Nephron progenitor cell (in vitro differentiated cells): ENCODE data around the gene ZFP92.

ENCODE experiments used
- DNase-seq: peaks from one replicate; pipeline ENCODE4 v3.0.0; 2021
- H3K27ac Mint-ChIP-seq: 2 replicates; pipeline ENCODE4 v1.8.0; 2021; ENCODE audit warnings: mild to moderate bottlenecking, moderate library complexity, mixed read lengths
- H3K27me3 Mint-ChIP-seq: 2 replicates; pipeline ENCODE4 v1.8.0; 2021; ENCODE audit warnings: mild to moderate bottlenecking, low read depth, mixed read lengths; ENCODE audit not compliant: poor library complexity
- H3K36me3 Mint-ChIP-seq: 2 replicates; pipeline ENCODE4 v1.8.0; 2021; ENCODE audit warnings: low read depth, mixed read lengths
- H3K4me1 Mint-ChIP-seq: 2 replicates; pipeline ENCODE4 v1.8.0; 2021; ENCODE audit warnings: mixed read lengths
- H3K4me3 Mint-ChIP-seq: 2 replicates; pipeline ENCODE4 v1.8.0; 2021; ENCODE audit warnings: mild to moderate bottlenecking, moderate library complexity, mixed read lengths
- H3K9me3 Mint-ChIP-seq: 2 replicates; pipeline ENCODE4 v1.8.0; 2021; ENCODE audit warnings: mild to moderate bottlenecking, moderate library complexity, mixed read lengths
- CTCF ChIP-seq: fragments of 200-600 bp; sonication (generic); IDR thresholded peaks from 2 replicates; pipeline ENCODE4 v1.5.0; 2021; ENCODE audit warnings: antibody characterized with exemption

ZFP92 gene

GRCh38 chrX:153405426-153405825, 5.8 kb upstream of the ZFP92 start:
- no peak for TF ChIP-seq CTCF
- Mint-ChIP-seq H3K27ac (no peak overlapping the region), H3K9me3 (peaks cover 59% of the 10 kb centered on the region), H3K27me3 (peaks cover 51% of the 10 kb centered on the region), H3K36me3 (peaks cover 4% of the 10 kb centered on the region), H3K4me3 (no peak overlapping the region), H3K4me1 (peaks cover 4% of the 10 kb centered on the region)
- no peak for DNase-seq

GRCh38 chrX:153406011-153406410, 5.3 kb upstream of the ZFP92 start:
- peaks cover 8% of the 10 kb centered on the region for H3K4me1 Mint-ChIP-seq
- no peak overlapping the region for H3K4me3 Mint-ChIP-seq
- H3K27me3 Mint-ChIP-seq: peaks cover 56% of the 10 kb centered on the region
- H3K27ac Mint-ChIP-seq: no peak overlapping the region
- peaks cover 64% of the 10 kb centered on the region for H3K9me3 Mint-ChIP-seq
- H3K36me3 Mint-ChIP-seq: peaks cover 4% of the 10 kb centered on the region
- DNase-seq: no peak
- TF ChIP-seq CTCF: no peak

GRCh38 chrX:153406903-153407302, 4.4 kb upstream of the ZFP92 start:
- no peak overlapping the region for H3K4me3 Mint-ChIP-seq
- H3K27me3 Mint-ChIP-seq: peaks cover 59% of the 10 kb centered on the region
- peaks cover 11% of the 10 kb centered on the region for H3K4me1 Mint-ChIP-seq
- no peak for DNase-seq
- H3K9me3 Mint-ChIP-seq: peaks cover 58% of the 10 kb centered on the region
- H3K27ac Mint-ChIP-seq: no peak overlapping the region
- H3K36me3 Mint-ChIP-seq: peaks cover 4% of the 10 kb centered on the region
- no peak for TF ChIP-seq CTCF

- no peaks in the 10 kb centered on the region for H3K36me3 Mint-ChIP-seq
- TF ChIP-seq CTCF: no peak
- peaks cover 56% of the 10 kb centered on the region for H3K9me3 Mint-ChIP-seq
- peaks cover 17% of the 10 kb centered on the region for H3K4me1 Mint-ChIP-seq
- no peak overlapping the region for H3K4me3 Mint-ChIP-seq
- peaks cover 65% of the 10 kb centered on the region for H3K27me3 Mint-ChIP-seq
- no peak overlapping the region for H3K27ac Mint-ChIP-seq
- DNase-seq: no peak
Measured at GRCh38 chrX:153407736-153408135, 3.5 kb upstream of the ZFP92 start.

GRCh38 chrX:153408221-153408721, 3.0 kb upstream of the ZFP92 start:
- Mint-ChIP-seq H3K36me3 (no peaks in the 10 kb centered on the region), H3K27ac (no peak overlapping the region), H3K4me1 (peaks cover 17% of the 10 kb centered on the region), H3K27me3 (peaks cover 65% of the 10 kb centered on the region), H3K4me3 (no peak overlapping the region), H3K9me3 (peaks cover 51% of the 10 kb centered on the region)
- TF ChIP-seq CTCF: no peak
- DNase-seq: peak; percentile 19

GRCh38 chrX:153408871-153409351, 2.4 kb upstream of the ZFP92 start:
- no peak for TF ChIP-seq CTCF
- Mint-ChIP-seq H3K36me3 (no peaks in the 10 kb centered on the region), H3K9me3 (peaks cover 52% of the 10 kb centered on the region), H3K4me3 (no peak overlapping the region), H3K4me1 (peaks cover 17% of the 10 kb centered on the region), H3K27me3 (peaks cover 69% of the 10 kb centered on the region), H3K27ac (no peak overlapping the region)
- no peak for DNase-seq
